GM12878 (cell line): ENCODE data around the gene SLC35G1.

Source experiments
- CBX5 ChIP-seq: sonication (generic); IDR thresholded peaks from 2 replicates; pipeline ENCODE4 v1.6.1; 2016; ENCODE audit warnings: low read depth, moderate library complexity, mild to moderate bottlenecking, inconsistent platforms
- CHD1 ChIP-seq: IDR thresholded peaks from 2 replicates; pipeline ENCODE4 v1.6.1; 2012; ENCODE audit warnings: low read depth, low read length, improper control_type of control experiment
- CTCF ChIP-seq, 3 experiments: IDR thresholded peaks in 2 of 3; conservative IDR thresholded peaks in 1 of 3; 2 replicates each; pipeline ENCODE4 v1.5.1; 2011; ENCODE audit warnings: low read depth in 3 of 3, low read length in 3 of 3, mild to moderate bottlenecking in 3 of 3, control low read depth in 2 of 3, moderate library complexity in 2 of 3, inconsistent platforms in 1 of 3, mixed read lengths in 1 of 3; ENCODE audit not compliant: control insufficient read depth in 2 of 3, insufficient read depth in 1 of 3; ENCODE audit errors: extremely low read depth in 1 of 3
- POLR2AphosphoS5 ChIP-seq: IDR thresholded peaks from 2 replicates; pipeline ENCODE4 v1.6.1; 2011; ENCODE audit warnings: mild to moderate bottlenecking, low read length, inconsistent platforms
- SMAD5 ChIP-seq: IDR thresholded peaks from 2 replicates; pipeline ENCODE4 v1.6.1; 2016; ENCODE audit warnings: antibody characterized with exemption, low read depth
- USF2 ChIP-seq: IDR thresholded peaks from 2 replicates; pipeline ENCODE4 v1.6.1; 2011; ENCODE audit warnings: low read depth, low read length, improper control_type of control experiment, borderline replicate concordance
- YY1 ChIP-seq: IDR thresholded peaks from 2 replicates; pipeline ENCODE4 v1.6.1; 2011; ENCODE audit warnings: low read depth, mild to moderate bottlenecking, low read length
- ZBTB40 ChIP-seq: fragments of 450-650 bp; IDR thresholded peaks from 2 replicates; pipeline ENCODE4 v1.6.1; 2016; ENCODE audit warnings: mild to moderate bottlenecking, moderate library complexity, borderline replicate concordance
- ZNF207 ChIP-seq: fragments of 450-650 bp; IDR thresholded peaks from 2 replicates; pipeline ENCODE4 v1.6.1; 2014; ENCODE audit warnings: antibody characterized with exemption, mild to moderate bottlenecking, borderline replicate concordance

GRCh38 chr10:93865794-93866425 lies 27.9 kb upstream of the SLC35G1 start:
- no peak for TF ChIP-seq YY1
- no peak for TF ChIP-seq CTCF (IDR thresholded peaks at IDR 0.05 in 2 of 3, conservative IDR thresholded peaks at IDR 0.05 in 1 of 3; ENCODE audit: control insufficient read depth in 2 of 3, extremely low read depth in 1 of 3, insufficient read depth in 1 of 3, low read depth in 3 of 3, low read length in 3 of 3)
- TF ChIP-seq ZBTB40: no peak
- no peak for TF ChIP-seq USF2
- TF ChIP-seq POLR2AphosphoS5: no peak
- no peak for TF ChIP-seq CBX5
- TF ChIP-seq SMAD5: no peak
- no peak for TF ChIP-seq CHD1
- TF ChIP-seq ZNF207: no peak
